Limb (tissue), 2 donors: ENCODE results near the gene HACE1.
"Not testable (repeated sequence)": the region's sequence is repeated elsewhere in the genome, so short reads cannot be mapped to it uniquely, and the experiment has no call there.

ENCODE experiments used
- DNase-seq, 2 donors: peaks; one replicate each; pipeline ENCODE4 v3.0.0-alpha.2; 2016; ENCODE audit errors: extremely low spot score in 2 of 2

The HACE1 gene

DNA sequence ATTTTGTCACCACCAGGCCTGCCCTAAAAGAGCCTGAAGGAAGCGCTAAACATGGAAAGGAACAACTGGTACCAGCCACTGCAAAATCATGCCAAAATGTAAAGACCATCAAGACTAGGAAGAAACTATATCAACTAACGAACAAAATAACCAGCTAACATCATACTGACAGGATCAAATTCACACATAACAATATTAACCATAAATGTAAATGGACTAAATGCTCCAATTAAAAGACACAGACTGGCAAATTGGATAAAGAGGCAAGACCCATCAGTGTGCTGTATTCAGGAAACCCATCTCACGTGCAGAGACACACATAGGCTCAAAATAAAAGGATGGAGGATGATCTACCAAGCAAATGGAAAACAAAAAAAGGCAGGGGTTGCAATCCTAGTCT is 120.6 kb downstream of the HACE1 start:
- not testable (repeated sequence) for DNase-seq

GRCh38 chr6:104737567-104737966 is 122.2 kb downstream of the HACE1 start:
- not testable (repeated sequence) for DNase-seq

DNA sequence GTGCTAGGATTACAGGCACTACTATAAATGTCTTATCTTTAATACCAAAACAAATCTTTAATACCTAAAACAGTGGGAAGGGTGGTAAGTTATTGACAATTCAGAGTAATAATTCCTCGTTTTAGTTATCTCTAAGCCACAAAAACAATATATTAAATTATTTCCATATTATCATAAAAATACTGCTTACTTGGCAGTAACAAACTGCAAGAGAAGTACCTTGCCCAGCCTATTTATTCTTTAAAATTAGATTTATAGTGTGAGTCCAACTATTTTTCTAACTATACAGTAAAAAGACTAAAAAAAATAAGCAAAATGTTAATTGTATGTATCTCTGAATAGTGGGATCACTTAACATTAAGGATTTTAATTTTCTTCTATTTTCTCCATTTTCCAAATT is 123.2 kb downstream of the HACE1 start:
- DNase-seq = no peak

- no peak for DNase-seq
Measured at GRCh38 chr6:104730450-104730849, 129.3 kb downstream of the HACE1 start.

GRCh38 chr6:104729433-104729832 is 130.3 kb downstream of the HACE1 start:
- no peak for DNase-seq

DNA sequence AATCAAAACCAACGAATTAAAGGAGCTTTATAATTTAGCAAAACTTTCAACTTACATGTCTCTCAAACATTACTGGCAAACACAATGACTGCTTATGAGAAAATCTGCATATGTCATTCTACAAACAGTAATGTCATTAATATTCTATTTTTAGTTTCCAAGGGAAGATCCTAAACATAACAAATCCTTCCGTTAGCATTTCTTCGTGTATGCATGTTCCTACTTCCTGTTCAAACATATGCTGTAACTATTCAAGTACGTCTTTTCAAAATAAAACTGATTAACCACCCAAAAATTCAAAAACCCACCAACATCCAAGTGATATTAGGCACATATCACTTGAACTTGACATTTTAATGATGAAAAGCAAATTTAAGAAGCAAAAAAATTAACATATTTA is 131.3 kb downstream of the HACE1 start:
- DNase-seq = peak in 1 of 2 donors; percentile 12

- no peak for DNase-seq
Measured at GRCh38 chr6:104718672-104719071, 141.0 kb downstream of the HACE1 start.

DNA sequence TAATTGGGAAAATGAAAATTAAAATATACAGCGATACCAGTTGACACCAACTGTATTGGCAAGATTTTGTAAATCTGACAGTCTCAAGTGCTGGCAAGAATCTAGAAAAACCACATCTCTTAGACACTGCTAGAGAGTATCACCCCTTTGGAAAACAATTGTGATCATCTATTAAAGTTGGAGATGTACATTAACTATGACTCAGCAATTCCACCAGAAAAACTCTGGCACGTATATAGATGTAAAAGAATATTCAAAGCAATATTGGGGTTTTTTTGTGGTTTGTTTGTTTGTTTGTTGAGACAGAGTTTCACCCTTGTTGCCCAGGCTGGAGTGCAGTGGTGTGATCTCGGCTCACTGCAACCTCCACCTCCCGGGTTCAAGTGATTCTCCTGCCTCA is 142.9 kb downstream of the HACE1 start:
- DNase-seq = no peak

DNA sequence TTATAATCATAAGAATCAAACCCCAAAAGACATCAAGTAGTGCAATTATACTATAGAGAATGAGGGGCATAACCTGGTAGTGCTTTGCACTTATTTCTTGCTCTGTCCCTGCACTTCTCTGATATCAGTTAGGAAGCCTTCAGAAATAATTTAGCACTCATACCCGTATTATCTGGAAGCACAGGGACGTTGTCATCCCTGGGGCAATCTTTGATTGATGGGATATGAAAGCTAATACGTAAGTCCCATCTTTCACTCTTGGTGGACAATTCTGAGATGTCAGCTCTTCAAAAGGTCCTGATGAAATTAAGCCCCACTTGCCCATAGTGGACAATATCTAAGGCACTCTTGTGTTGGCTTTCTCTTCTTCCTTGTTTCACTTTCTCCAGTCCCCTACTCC is 144.9 kb downstream of the HACE1 start:
- no peak for DNase-seq

GRCh38 chr6:104713982-104714381 is 145.7 kb downstream of the HACE1 start:
- DNase-seq = no peak

DNA sequence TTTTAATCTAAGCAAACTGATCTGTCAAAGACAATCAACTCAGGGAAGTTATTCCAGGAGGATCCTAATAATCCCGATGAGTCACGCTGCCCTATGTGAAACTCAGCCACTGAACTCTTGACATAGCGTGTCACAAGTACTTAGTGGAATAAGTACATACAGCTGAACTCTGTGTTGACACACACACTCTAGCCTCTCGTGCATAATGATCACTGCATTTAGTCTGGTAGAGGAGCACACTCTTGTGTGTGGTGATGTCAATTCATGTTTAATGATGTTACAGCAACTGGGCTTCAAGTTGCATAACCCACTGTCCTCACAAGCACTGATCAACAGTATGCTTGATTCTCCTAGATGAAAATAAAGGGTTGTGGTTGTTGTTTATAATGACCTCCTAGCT is 148.3 kb downstream of the HACE1 start:
- no peak for DNase-seq

GRCh38 chr6:104710543-104711335 is 149.0 kb downstream of the HACE1 start:
- DNase-seq = no peak

DNA sequence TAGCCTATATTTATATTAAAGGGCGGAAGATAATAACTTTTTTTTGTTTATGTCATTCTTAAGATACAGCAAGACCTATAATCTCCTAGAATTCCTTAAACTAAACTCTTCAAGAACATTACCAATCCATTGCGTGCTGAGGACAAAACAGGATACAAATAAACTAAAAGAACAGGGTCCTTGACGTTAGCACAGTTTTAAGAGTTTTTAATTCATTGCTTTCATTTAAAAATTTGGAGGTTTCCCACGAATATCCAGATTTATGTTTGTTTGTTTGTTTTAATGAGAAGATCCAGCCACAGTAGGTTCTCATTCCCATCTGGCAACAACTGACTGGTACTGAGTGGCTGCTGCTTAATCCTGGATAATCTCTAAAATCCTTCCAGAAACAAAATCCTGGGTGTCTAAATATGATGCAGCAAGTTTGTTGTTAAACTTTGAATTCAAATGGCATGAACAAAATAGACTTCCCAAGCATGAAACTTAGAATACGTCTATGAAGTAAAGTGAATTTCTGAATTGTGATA is 153.7 kb downstream of the HACE1 start:
- no peak for DNase-seq

GRCh38 chr6:104705095-104705707 is 154.5 kb downstream of the HACE1 start:
- DNase-seq = no peak

- DNase-seq = no peak
Measured at GRCh38 chr6:104704191-104704590, 155.5 kb downstream of the HACE1 start.

DNA sequence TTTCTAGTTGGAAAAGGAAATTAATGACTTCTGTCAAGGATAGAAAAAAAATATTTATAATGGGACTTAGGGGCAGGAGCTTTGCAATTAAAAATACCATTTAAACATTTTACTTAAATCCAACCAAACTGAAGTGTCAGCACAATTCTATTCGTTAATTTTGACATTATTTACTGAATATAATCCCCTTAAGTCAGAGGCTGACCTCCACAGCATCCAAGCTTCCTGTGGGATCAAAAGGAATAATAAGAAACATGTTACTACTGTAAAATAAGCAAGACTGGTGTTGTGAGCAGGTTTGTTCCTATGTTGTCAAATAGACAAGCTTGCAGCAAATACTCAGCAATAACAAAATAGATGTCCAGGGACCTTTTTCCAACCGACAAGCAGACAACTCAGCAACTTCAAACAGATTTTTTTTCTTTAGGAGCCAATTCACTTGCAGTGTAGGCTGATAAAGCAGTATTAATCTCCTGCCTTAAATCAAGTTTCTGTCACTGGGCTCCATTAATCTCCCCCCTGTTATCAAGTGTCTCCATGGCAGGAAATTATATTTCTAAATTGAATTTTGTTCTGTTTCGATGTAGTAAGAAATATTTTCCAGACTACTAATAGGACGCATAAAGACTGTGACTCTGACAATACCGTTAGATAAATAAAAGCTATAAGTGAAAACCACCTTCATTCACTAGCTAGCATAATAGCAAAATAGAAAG is 157.4 kb downstream of the HACE1 start:
- no peak for DNase-seq

- DNase-seq = no peak
Measured at GRCh38 chr6:104700371-104701185, 159.1 kb downstream of the HACE1 start.

DNA sequence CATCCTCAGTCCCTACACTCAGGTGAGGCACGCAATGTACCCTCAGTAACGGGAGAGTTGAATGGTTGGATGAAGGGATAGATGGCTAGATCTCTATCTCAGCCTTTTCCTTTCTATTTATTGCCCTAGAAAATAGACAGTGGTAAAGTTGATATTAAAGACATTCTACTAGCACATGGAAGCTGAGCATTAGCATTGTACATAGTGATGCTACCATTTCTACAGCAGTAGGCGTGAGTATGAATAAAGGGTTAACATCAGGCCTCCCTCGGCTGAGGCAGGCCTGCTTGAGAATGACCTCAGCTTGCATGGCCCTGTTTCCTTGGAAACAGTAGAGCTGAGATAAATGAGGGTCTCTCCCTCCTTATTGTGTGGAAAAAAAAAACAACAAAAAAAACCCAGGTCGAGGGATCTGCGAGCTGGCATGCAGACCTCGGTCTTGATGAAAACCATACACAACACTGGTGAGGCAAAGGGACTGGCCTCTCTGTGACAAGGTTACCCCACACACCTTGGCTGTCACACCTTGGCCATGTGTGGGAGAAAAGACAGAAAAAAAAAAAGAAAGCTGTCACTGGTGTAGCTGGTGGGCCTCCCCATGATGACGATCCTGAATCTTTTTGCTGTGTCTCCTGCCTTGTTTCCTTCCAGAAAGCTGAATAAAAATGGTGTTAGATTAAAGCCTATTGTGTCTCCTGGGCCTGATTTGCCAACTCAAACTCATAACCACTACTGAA is 160.0 kb downstream of the HACE1 start:
- no peak for DNase-seq

DNA sequence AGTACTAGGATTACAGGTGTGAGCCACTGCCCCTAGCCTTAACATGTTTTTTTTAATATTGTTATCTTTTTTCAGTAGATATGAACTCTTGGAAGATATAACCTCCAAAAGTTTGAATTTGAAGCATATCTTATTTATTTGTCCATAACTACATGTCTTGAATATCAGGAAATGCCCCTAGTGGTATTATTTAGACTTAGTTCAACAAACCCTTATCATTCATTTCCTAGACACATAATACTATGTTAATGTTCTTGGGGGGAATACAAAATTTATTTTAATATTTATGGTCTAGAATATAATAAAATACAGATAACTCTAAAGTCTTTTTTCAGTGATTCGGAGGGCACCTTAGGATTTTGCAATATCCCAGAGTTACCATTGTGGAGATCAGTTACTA is 160.7 kb downstream of the HACE1 start:
- DNase-seq = no peak

GRCh38 chr6:104692008-104692407 is 167.7 kb downstream of the HACE1 start:
- DNase-seq = no peak
